Neural cell (in vitro differentiated cells): ENCODE results near the gene C11orf24.

Source experiments
- MXI1 ChIP-seq: fragments of 450-650 bp; conservative IDR thresholded peaks from 2 replicates; pipeline ENCODE4 v1.6.1; 2014; ENCODE audit warnings: antibody characterized with exemption, mild to moderate bottlenecking; ENCODE audit not compliant: poor library complexity, severe bottlenecking
- TF ChIP-seq, protein P1 (sequence below): IDR thresholded peaks from 2 replicates; pipeline ENCODE4 v1.6.1; 2012; ENCODE audit warnings: borderline replicate concordance

DNA sequence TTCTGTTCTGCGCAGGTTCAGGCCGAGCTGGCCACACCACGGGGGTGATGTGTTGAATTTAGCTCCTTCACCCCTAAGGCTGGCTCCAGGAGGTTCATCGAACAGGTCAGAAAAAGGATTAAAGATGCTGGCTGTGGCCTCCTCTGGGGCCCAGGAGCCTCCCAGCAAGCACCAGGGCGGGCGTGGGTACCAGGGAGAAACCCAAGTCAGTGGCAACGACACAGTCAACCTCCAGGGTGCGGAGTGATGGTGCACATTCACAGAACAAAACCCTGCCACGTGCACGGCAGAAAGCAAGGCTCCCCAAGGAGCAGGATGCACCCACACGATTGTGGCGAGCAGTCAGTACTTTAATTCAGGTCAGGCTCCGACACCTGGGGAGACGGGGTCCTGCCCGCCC lies 10.8 kb downstream of the C11orf24 start:
- TF ChIP-seq MXI1: no peak
- TF ChIP-seq, protein P1, sequence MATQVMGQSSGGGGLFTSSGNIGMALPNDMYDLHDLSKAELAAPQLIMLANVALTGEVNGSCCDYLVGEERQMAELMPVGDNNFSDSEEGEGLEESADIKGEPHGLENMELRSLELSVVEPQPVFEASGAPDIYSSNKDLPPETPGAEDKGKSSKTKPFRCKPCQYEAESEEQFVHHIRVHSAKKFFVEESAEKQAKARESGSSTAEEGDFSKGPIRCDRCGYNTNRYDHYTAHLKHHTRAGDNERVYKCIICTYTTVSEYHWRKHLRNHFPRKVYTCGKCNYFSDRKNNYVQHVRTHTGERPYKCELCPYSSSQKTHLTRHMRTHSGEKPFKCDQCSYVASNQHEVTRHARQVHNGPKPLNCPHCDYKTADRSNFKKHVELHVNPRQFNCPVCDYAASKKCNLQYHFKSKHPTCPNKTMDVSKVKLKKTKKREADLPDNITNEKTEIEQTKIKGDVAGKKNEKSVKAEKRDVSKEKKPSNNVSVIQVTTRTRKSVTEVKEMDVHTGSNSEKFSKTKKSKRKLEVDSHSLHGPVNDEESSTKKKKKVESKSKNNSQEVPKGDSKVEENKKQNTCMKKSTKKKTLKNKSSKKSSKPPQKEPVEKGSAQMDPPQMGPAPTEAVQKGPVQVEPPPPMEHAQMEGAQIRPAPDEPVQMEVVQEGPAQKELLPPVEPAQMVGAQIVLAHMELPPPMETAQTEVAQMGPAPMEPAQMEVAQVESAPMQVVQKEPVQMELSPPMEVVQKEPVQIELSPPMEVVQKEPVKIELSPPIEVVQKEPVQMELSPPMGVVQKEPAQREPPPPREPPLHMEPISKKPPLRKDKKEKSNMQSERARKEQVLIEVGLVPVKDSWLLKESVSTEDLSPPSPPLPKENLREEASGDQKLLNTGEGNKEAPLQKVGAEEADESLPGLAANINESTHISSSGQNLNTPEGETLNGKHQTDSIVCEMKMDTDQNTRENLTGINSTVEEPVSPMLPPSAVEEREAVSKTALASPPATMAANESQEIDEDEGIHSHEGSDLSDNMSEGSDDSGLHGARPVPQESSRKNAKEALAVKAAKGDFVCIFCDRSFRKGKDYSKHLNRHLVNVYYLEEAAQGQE: no peak
